ENCODE results near the gene AP1S1.
A peak's percentile ranks its signal among the peaks of the same experiment; 100 is the strongest.
"Not testable (repeated sequence)": the region's sequence is repeated elsewhere in the genome, so short reads cannot be mapped to it uniquely, and the experiment has no call there.

AP1S1 gene

GRCh38 chr7:101171442-101171837, 17.2 kb downstream of the AP1S1 start:
- no peak for DNase-seq

- peak in 1 of 6 experiments; percentile 8 for DNase-seq
Measured at GRCh38 chr7:101172005-101172853, 18.0 kb downstream of the AP1S1 start.

- no peak for DNase-seq
Measured at GRCh38 chr7:101172854-101173751, 18.8 kb downstream of the AP1S1 start.

GRCh38 chr7:101173752-101174244, 19.5 kb downstream of the AP1S1 start:
- DNase-seq, result peak; percentile 37 to 70 (median 51)

- DNase-seq, result no peak
Measured at GRCh38 chr7:101174322-101174854, 20.1 kb downstream of the AP1S1 start.

- DNase-seq, result no peak
Measured at GRCh38 chr7:101175664-101176063, 21.4 kb downstream of the AP1S1 start.

- DNase-seq, result no peak
Measured at GRCh38 chr7:101177644-101178043, 23.4 kb downstream of the AP1S1 start.

- no peak for DNase-seq
Measured at GRCh38 chr7:101179117-101179516, 24.8 kb downstream of the AP1S1 start.

- no peak for DNase-seq
Measured at GRCh38 chr7:101179713-101180112, 25.4 kb downstream of the AP1S1 start.

- DNase-seq, result no peak
Measured at GRCh38 chr7:101180130-101180755, 26.0 kb downstream of the AP1S1 start, which contains the start of gene NAT16. NAT16 (minus strand) TSS chr7:101180293; CDS start chr7:101174807, 5,486 bp downstream.

GRCh38 chr7:101185258-101185839, 31.1 kb downstream of the AP1S1 start:
- no peak for DNase-seq

- DNase-seq, result no peak
Measured at GRCh38 chr7:101186194-101186593, 31.9 kb downstream of the AP1S1 start.

GRCh38 chr7:101186844-101187428, 32.7 kb downstream of the AP1S1 start:
- no peak for DNase-seq

GRCh38 chr7:101189109-101189508, 34.8 kb downstream of the AP1S1 start:
- DNase-seq, result no peak

GRCh38 chr7:101195884-101196283, 41.6 kb downstream of the AP1S1 start:
- DNase-seq, result no peak

GRCh38 chr7:101197991-101198390, 43.7 kb downstream of the AP1S1 start:
- DNase-seq, result no peak

GRCh38 chr7:101198476-101198875, 44.2 kb downstream of the AP1S1 start:
- DNase-seq, result no peak

- not testable (repeated sequence) for DNase-seq
Measured at GRCh38 chr7:101199522-101199921, 45.2 kb downstream of the AP1S1 start.

GRCh38 chr7:101200504-101200861, 46.2 kb downstream of the AP1S1 start:
- DNase-seq, result no peak

GRCh38 chr7:101200862-101201599, 46.8 kb downstream of the AP1S1 start, which contains the start of gene MOGAT3:
MOGAT3 (minus strand) TSS chr7:101201036; CDS start chr7:101200854, 182 bp downstream.
- DNase-seq, result no peak

Measured in stimulated activated naive CD4-positive, alpha-beta T cell (primary cell).